Measurements from ENCODE around the gene VAPB.
"Not testable (repeated sequence)": the region's sequence is repeated elsewhere in the genome, so short reads cannot be mapped to it uniquely, and the experiment has no call there.

VAPB gene

GRCh38 chr20:58388882-58389323 lies at the start of gene VAPB:
VAPB (plus strand) TSS chr20:58389229; CDS start chr20:58389460, 231 bp downstream.
- DNase-seq = peak; percentile 95 to 99

DNA sequence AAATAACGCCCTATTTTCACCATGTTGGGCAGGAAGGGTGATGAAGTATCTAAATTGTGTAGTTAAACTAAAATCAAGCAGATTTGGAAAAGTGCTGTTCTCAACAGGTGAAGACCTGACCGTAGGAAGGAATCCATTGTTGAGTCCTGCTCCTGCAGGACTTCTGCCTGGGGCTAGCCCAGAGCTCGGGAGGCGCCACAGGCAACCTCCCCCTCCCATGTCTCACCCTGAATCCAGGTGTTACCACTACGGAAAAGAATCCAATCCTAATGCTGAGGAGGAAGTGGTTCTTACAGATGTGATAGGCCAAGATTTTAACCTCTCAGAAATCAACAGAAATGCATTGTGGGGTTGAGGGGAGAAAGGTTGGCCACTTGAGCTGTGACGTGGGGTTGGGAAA lies 49.3 kb upstream of the VAPB start:
- no peak for DNase-seq

DNA sequence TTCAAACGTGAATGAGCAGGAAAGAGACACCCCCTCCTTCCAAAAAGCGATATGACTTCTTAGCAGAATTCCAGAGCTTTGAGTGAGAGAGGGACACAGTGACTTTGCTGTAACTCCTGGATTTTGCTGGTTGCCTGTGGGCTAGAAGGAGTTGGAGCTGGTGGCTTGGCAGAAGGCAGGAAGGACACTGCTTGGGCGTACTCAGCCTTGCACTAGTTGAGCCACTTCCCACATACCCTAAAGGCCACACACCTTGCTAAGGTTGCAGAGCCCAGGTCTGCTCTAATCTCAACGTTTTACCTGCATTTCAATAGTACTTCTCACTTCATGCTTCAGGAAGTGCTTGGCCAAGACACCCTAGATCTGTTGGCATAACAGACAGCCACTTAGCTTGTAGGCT lies 48.9 kb upstream of the VAPB start:
- DNase-seq = no peak

DNA sequence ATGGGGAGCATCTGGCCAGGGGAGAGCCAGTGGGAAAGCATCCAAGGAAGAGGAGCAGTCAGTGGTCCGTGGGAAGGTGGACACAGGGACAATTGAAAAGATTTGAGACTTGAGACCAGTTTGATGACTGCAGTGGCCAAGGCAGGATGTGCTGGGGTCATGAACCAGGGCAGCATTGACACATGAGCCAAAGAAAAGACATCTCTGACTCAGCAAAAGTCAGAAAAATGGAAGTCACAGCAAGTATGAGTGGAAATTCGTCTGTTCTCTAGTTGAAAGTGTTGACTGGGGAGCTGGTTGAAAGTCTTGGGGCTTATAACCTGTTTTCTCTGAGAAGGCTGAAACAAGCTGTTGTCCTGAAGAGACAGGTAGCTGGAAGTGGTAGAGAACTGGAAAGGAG lies 48.2 kb upstream of the VAPB start:
- DNase-seq = no peak

DNA sequence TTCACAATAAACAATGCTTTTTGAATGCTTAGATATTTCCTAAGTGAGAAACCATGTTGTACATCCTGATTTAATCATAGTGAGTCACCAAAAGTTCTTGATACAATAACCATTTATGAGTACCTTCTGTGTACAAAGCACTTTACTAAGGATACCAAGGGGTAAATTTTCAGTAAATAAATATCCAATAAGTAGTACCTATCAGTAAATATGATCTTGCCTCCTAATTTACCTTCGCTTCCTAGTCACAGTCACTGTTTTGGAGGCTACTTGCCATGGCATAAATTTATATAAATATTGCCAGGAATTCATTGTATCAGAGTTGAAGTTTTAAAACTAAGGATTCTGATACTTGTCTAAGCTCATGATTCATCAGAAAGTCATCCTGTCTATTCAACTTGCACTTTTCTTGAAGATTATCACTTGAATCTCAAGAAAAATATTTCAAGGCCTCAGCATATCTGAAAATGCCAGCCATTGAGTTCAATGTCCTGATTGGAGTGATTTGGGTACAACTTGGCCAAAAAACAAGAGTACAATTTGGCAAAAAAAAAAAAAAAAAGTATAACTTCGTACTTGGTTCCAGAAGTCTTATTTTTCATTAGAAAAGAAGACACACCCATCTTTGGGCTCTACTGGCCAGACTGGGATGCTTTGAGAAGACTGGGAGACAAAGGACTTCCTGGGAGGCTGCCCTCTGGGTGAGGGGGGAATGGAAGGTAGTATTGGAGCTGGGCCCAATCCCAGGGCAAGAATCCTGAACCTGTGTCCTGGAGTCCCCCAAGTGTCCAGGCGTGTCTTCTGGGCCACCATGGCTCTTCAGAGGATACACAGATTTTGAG lies 46.7 kb upstream of the VAPB start:
- DNase-seq = no peak

GRCh38 chr20:58344741-58345140 lies 44.3 kb upstream of the VAPB start:
- DNase-seq = no peak

DNA sequence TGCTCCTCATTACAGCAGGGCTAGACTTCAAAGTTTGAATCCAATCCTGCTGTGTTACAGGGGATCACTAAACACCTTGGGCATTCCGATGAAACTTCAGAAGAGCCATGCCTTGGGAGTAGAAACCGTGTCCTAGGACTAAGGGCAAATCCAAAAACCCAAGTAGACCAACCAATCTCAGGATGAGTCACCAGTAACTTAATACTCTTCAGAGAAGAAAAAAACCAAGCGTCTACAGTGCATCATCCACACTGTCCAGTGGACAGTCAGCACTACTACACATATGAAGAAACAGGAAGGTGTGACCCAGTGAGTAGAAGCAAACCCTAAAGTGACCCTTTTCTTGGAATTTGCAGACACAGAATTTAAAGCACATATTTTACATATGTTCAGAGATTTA lies 39.5 kb upstream of the VAPB start:
- DNase-seq = no peak

- no peak for DNase-seq
Measured at GRCh38 chr20:58352468-58352867, 36.6 kb upstream of the VAPB start.

- DNase-seq = no peak
Measured at GRCh38 chr20:58359441-58359840, 29.6 kb upstream of the VAPB start.

GRCh38 chr20:58360936-58361335 lies 28.1 kb upstream of the VAPB start:
- no peak for DNase-seq

GRCh38 chr20:58361481-58362205 lies 27.4 kb upstream of the VAPB start:
- no peak for DNase-seq

GRCh38 chr20:58362206-58362516 lies 26.9 kb upstream of the VAPB start:
- no peak for DNase-seq

DNA sequence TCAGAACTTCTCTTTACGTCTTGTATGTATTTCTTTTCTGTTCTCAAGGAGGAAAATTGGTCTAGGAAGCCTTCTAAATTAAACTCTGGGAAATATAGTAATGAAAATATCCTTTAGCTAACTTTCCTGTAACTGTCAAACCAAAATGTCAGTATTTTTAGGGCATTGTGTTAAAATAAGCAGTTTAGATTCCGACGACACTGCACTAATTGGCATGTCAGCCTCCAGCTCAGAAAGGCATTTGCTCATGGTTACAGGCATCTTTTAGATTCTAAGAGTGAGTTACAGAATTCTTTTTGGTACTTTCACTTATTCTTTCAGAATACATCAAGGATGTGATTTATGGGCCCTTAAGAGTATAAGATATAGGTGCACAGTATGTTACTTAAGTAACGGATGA lies 26.1 kb upstream of the VAPB start:
- no peak for DNase-seq

GRCh38 chr20:58366866-58367265 lies 22.2 kb upstream of the VAPB start:
- DNase-seq = no peak

- no peak for DNase-seq
Measured at GRCh38 chr20:58372806-58373205, 16.2 kb upstream of the VAPB start.

DNA sequence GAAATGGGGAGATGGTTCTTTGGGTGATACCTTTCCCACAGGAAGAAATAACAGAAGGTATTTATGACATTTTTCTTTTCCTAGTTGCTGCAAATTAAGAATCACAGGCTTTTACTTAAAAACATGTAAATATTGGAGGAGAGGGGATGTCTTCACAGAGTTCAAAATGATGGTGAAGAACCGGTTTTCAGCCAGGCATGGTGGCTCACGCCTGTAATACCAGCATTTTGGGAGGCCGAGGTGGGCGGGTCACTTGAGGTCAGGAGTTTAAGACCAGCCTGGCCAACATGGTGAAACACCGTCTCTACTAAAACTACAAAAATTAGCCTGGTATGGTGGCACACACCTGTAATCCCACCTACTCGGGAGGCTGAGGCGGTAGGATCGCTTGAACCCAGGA lies 15.7 kb upstream of the VAPB start:
- DNase-seq = not testable (repeated sequence)

GRCh38 chr20:58374027-58374850 lies 14.8 kb upstream of the VAPB start:
- peak; percentile 42 to 85 for DNase-seq

- DNase-seq = no peak
Measured at GRCh38 chr20:58374906-58375758, 13.9 kb upstream of the VAPB start.

GRCh38 chr20:58375759-58376352 lies 13.2 kb upstream of the VAPB start:
- DNase-seq = no peak

- no peak for DNase-seq
Measured at GRCh38 chr20:58377017-58377416, 12.0 kb upstream of the VAPB start.

- no peak for DNase-seq
Measured at GRCh38 chr20:58377766-58378401, 11.1 kb upstream of the VAPB start.

- no peak for DNase-seq
Measured at GRCh38 chr20:58378704-58379103, 10.3 kb upstream of the VAPB start.
